ENCODE results near the gene RPS6KB1. TPM values are rescaled to one million over a fixed set of nuclear protein-coding genes. Genes with fewer than 3 reads are reported as not detected.
A peak's percentile ranks its signal among the peaks of the same experiment; 100 is the strongest.

The RPS6KB1 gene
- total and polyA plus RNA-seq, 9 of the 15 experiments (the other 6 are each of a cell fraction or from before 2014, with no cell fraction given): 8.8 to 60.7 (median 35.1) TPM

GRCh38 chr17:59884861-59885260 is 8.1 kb upstream of the RPS6KB1 start:
- Histone ChIP-seq H3K27me3 (ENCODE audit: control insufficient read depth in 2 of 2, insufficient read depth in 2 of 2, low read length in 2 of 2) (no peaks in the 10 kb centered on the region), H3K4me1 (replicated peaks in 1 of 2; ENCODE audit: control insufficient read depth in 2 of 2, insufficient read depth in 2 of 2, low read length in 2 of 2) (no peaks in the 10 kb centered on the region), H3K9me3 (replicated peaks; ENCODE audit: control insufficient read depth, insufficient read depth, low read depth, low read length) (no peaks in the 10 kb centered on the region), H3K9ac (ENCODE audit: insufficient read depth in 1 of 2, low read depth in 2 of 2, low read length in 2 of 2) (peak overlapping the region in 1 of 2 experiments; percentile 58; a peak in 2 of 4 replicates), H3K9me1 (ENCODE audit: control insufficient read depth, insufficient read depth, low read length) (no peaks in the 10 kb centered on the region), H3K27ac (ENCODE audit: extremely low read depth, low read depth, low read length) (no peak overlapping the region), H3K79me2 (ENCODE audit: control insufficient read depth, insufficient read depth, low read length) (peaks cover 5% of the 10 kb centered on the region; the same call in 2 of the 3 replicates), H3K36me3 (ENCODE audit: control insufficient read depth, insufficient read depth, low read length) (peaks cover 57% of the 10 kb centered on the region), H3K4me2 (ENCODE audit: insufficient read depth, low read length) (no peak overlapping the region), H3K4me3 (no peak overlapping the region), H2AFZ (ENCODE audit: low read depth, low read length) (no peak overlapping the region), H4K20me1 (replicated peaks; ENCODE audit: control insufficient read depth, insufficient read depth, low read length) (no peaks in the 10 kb centered on the region)
- CTCF ChIA-PET (ENCODE audit: low intra/inter-chr PET ratio): no interaction called here
- 90% methylated on average over 8 of the region's 9 CpGs for WGBS (ENCODE audit: insufficient coverage, low coverage, missing lambda C conversion rate)
- FAIRE-seq (no peak), ATAC-seq (no peak), DNase-seq (ENCODE audit: extremely low read depth in 1 of 4, low spot score in 3 of 4) (no peak)
- in situ Hi-C loops (cut with MboI): no loop called here
- no TSS peak for BruUV-seq (replicated peaks)
- intact Hi-C loops (cut with micrococcal nuclease): no loop called here
- TF ChIP-seq ZBTB11 (CRISPR knock-in tag; IDR thresholded peaks at IDR 0.05) (peak in 1 of 3 experiments; percentile 90; a peak in 2 of 6 replicates), ZSCAN29 (IDR thresholded peaks at IDR 0.05) (no peak)
- POLR2A ChIA-PET: interaction anchor here (1.7 kb wide), 1 partner anchor 9 kb away, joined by 11 read pairs; the partner anchor contains the start of genes RPS6KB1 and TUBD1
